HepG2 (cell line): ENCODE data around the gene NIN.

Experiments
- NCOA2 ChIP-seq: sonication (generic); formaldehyde crosslinking; IDR thresholded peaks from 2 replicates; pipeline ENCODE4 v1.8.0; 2022; ENCODE audit warnings: inconsistent platforms
- PTBP1 ChIP-seq: fragments of 200-400 bp; formaldehyde crosslinking; IDR thresholded peaks from 2 replicates; pipeline ENCODE4 v1.6.1; 2018; ENCODE audit warnings: low read length, low read depth; ENCODE audit not compliant: poor library complexity, severe bottlenecking
- TF ChIP-seq, protein P1 (sequence below): sonication (generic); formaldehyde crosslinking; IDR thresholded peaks from 2 replicates; pipeline ENCODE4 v1.5.0; 2020; ENCODE audit warnings: mild to moderate bottlenecking, missing genetic modification reagents, moderate library complexity

DNA sequence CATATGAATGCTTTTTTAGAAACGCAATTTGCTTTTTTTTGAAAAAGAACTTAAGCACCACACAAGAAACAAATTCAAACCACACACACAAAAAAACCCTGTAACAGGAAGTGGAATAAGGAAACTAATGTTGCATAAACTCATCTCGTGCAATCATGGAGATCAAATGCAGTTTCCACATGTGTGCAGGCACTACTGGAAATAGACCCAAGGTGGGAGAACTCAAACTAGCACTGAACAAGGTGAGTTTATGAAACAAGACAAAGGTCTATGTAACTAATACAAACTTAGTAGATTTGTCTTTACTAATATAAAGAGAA, 17.5 kb downstream of the NIN start:
- TF ChIP-seq NCOA2 (CRISPR knock-in tag) (no peak), PTBP1 (no peak)
- TF ChIP-seq, protein P1, sequence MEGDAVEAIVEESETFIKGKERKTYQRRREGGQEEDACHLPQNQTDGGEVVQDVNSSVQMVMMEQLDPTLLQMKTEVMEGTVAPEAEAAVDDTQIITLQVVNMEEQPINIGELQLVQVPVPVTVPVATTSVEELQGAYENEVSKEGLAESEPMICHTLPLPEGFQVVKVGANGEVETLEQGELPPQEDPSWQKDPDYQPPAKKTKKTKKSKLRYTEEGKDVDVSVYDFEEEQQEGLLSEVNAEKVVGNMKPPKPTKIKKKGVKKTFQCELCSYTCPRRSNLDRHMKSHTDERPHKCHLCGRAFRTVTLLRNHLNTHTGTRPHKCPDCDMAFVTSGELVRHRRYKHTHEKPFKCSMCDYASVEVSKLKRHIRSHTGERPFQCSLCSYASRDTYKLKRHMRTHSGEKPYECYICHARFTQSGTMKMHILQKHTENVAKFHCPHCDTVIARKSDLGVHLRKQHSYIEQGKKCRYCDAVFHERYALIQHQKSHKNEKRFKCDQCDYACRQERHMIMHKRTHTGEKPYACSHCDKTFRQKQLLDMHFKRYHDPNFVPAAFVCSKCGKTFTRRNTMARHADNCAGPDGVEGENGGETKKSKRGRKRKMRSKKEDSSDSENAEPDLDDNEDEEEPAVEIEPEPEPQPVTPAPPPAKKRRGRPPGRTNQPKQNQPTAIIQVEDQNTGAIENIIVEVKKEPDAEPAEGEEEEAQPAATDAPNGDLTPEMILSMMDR (CRISPR knock-in tag): no peak
